ENCODE measurements around the gene HLX. TPM values are rescaled to one million over a fixed set of nuclear protein-coding genes. Genes with fewer than 3 reads are reported as not detected.

HLX gene
- total and polyA plus RNA-seq, 9 of the 15 experiments (the other 6 are each of a cell fraction or from before 2014, with no cell fraction given): 0.10 to 3.0 (median 1.6) TPM

DNA sequence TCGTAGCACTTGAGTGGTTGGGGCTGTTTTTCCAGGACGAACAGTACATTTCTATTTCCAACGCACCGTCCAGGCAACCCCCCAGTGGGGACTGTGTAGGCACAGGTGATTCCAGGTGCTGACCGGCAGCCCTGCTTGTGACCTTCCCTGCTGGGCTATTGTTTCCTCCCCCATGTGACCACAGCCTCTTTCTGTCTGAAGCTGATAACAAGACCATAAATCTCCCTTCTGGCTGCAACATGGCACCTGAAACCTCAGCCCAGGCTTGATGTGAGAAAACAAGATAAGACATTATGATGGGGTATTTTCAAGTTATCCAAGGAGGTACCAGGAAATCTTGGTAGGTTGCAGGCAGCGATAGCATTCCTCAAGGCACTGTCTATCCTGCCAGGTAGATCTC is 48.2 kb downstream of the HLX start (continued):
- no peak for TF ChIP-seq ARID2 (IDR thresholded peaks at IDR 0.05)
- TF ChIP-seq MEIS2 (IDR thresholded peaks at IDR 0.05; ENCODE audit: partially characterized antibody): peak; percentile 99
- TF ChIP-seq, protein P1, sequence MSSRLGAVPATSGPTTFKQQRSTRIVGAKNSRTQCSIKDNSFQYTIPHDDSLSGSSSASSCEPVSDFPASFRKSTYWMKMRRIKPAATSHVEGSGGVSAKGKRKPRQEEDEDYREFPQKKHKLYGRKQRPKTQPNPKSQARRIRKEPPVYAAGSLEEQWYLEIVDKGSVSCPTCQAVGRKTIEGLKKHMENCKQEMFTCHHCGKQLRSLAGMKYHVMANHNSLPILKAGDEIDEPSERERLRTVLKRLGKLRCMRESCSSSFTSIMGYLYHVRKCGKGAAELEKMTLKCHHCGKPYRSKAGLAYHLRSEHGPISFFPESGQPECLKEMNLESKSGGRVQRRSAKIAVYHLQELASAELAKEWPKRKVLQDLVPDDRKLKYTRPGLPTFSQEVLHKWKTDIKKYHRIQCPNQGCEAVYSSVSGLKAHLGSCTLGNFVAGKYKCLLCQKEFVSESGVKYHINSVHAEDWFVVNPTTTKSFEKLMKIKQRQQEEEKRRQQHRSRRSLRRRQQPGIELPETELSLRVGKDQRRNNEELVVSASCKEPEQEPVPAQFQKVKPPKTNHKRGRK (tag; IDR thresholded peaks at IDR 0.05): no peak
- TF ChIP-seq, protein P2, sequence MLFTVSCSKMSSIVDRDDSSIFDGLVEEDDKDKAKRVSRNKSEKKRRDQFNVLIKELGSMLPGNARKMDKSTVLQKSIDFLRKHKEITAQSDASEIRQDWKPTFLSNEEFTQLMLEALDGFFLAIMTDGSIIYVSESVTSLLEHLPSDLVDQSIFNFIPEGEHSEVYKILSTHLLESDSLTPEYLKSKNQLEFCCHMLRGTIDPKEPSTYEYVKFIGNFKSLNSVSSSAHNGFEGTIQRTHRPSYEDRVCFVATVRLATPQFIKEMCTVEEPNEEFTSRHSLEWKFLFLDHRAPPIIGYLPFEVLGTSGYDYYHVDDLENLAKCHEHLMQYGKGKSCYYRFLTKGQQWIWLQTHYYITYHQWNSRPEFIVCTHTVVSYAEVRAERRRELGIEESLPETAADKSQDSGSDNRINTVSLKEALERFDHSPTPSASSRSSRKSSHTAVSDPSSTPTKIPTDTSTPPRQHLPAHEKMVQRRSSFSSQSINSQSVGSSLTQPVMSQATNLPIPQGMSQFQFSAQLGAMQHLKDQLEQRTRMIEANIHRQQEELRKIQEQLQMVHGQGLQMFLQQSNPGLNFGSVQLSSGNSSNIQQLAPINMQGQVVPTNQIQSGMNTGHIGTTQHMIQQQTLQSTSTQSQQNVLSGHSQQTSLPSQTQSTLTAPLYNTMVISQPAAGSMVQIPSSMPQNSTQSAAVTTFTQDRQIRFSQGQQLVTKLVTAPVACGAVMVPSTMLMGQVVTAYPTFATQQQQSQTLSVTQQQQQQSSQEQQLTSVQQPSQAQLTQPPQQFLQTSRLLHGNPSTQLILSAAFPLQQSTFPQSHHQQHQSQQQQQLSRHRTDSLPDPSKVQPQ (CRISPR knock-in tag; IDR thresholded peaks at IDR 0.05; ENCODE audit: borderline replicate concordance): no peak
- TF ChIP-seq, protein P3, sequence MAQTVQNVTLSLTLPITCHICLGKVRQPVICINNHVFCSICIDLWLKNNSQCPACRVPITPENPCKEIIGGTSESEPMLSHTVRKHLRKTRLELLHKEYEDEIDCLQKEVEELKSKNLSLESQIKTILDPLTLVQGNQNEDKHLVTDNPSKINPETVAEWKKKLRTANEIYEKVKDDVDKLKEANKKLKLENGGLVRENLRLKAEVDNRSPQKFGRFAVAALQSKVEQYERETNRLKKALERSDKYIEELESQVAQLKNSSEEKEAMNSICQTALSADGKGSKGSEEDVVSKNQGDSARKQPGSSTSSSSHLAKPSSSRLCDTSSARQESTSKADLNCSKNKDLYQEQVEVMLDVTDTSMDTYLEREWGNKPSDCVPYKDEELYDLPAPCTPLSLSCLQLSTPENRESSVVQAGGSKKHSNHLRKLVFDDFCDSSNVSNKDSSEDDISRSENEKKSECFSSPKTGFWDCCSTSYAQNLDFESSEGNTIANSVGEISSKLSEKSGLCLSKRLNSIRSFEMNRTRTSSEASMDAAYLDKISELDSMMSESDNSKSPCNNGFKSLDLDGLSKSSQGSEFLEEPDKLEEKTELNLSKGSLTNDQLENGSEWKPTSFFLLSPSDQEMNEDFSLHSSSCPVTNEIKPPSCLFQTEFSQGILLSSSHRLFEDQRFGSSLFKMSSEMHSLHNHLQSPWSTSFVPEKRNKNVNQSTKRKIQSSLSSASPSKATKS (CRISPR knock-in tag; IDR thresholded peaks at IDR 0.05): no peak
- TF ChIP-seq ZNF644 (tag; IDR thresholded peaks at IDR 0.05; ENCODE audit: low read depth): 0 out of 2 replicates have a peak, but pooled peaks have one; percentile 39
- no peak for TF ChIP-seq CEBPB (tag; IDR thresholded peaks at IDR 0.05)
- no peak for TF ChIP-seq POLR3A (IDR thresholded peaks at IDR 0.05; ENCODE audit: borderline replicate concordance, extremely low read depth, insufficient read depth, insufficient read length)
- TF ChIP-seq, protein P4, sequence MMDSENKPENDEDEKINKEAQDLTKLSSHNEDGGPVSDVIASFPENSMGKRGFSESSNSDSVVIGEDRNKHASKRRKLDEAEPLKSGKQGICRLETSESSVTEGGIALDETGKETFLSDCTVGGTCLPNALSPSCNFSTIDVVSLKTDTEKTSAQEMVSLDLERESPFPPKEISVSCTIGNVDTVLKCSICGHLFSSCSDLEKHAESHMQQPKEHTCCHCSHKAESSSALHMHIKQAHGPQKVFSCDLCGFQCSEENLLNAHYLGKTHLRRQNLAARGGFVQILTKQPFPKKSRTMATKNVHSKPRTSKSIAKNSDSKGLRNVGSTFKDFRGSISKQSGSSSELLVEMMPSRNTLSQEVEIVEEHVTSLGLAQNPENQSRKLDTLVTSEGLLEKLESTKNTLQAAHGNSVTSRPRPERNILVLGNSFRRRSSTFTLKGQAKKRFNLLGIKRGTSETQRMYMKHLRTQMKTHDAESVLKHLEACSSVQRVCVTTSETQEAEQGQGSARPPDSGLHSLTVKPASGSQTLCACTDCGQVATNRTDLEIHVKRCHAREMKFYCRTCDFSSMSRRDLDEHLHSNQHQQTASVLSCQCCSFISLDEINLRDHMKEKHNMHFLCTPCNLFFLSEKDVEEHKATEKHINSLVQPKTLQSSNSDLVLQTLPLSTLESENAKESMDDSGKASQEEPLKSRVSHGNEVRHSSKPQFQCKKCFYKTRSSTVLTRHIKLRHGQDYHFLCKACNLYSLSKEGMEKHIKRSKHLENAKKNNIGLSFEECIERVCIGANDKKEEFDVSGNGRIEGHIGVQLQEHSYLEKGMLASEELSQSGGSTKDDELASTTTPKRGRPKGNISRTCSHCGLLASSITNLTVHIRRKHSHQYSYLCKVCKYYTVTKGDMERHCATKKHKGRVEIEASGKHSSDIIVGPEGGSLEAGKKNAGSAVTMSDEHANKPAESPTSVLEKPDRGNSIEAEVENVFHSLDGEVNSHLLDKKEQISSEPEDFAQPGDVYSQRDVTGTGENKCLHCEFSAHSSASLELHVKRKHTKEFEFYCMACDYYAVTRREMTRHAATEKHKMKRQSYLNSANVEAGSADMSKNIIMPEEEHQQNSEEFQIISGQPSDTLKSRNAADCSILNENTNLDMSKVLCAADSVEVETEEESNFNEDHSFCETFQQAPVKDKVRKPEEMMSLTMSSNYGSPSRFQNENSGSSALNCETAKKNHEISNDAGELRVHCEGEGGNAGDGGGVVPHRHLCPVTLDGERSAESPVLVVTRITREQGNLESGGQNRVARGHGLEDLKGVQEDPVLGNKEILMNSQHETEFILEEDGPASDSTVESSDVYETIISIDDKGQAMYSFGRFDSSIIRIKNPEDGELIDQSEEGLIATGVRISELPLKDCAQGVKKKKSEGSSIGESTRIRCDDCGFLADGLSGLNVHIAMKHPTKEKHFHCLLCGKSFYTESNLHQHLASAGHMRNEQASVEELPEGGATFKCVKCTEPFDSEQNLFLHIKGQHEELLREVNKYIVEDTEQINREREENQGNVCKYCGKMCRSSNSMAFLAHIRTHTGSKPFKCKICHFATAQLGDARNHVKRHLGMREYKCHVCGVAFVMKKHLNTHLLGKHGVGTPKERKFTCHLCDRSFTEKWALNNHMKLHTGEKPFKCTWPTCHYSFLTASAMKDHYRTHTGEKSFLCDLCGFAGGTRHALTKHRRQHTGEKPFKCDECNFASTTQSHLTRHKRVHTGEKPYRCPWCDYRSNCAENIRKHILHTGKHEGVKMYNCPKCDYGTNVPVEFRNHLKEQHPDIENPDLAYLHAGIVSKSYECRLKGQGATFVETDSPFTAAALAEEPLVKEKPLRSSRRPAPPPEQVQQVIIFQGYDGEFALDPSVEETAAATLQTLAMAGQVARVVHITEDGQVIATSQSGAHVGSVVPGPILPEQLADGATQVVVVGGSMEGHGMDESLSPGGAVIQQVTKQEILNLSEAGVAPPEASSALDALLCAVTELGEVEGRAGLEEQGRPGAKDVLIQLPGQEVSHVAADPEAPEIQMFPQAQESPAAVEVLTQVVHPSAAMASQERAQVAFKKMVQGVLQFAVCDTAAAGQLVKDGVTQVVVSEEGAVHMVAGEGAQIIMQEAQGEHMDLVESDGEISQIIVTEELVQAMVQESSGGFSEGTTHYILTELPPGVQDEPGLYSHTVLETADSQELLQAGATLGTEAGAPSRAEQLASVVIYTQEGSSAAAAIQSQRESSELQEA (IDR thresholded peaks at IDR 0.05; ENCODE audit: low read depth): no peak

All from K562 (cell line).